ENCODE measurements around the gene DVL3. TPM values are rescaled to one million over a fixed set of nuclear protein-coding genes. Genes with fewer than 3 reads are reported as not detected.

DVL3 gene
- total RNA-seq, 1 donor from 2014 or later, result 102 TPM

DNA sequence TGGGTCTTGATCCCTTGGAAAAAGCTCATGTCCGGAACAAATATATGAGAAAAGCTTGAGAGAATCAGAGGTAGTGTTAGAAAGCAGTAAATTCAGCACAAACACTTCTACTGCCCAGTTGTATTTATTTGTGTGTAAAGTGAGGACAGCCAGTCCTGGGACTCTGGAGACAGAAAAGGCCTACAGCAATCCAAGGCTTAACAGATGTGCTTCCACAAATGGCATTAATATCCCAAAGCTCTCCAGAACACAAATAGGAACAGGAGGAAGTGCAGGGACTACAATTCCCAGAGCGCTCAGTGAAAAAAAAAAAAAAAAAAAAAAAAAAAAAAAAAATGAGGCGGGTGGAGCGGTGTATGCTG lies 19.1 kb downstream of the DVL3 start:
- TF ChIP-seq, protein P1, sequence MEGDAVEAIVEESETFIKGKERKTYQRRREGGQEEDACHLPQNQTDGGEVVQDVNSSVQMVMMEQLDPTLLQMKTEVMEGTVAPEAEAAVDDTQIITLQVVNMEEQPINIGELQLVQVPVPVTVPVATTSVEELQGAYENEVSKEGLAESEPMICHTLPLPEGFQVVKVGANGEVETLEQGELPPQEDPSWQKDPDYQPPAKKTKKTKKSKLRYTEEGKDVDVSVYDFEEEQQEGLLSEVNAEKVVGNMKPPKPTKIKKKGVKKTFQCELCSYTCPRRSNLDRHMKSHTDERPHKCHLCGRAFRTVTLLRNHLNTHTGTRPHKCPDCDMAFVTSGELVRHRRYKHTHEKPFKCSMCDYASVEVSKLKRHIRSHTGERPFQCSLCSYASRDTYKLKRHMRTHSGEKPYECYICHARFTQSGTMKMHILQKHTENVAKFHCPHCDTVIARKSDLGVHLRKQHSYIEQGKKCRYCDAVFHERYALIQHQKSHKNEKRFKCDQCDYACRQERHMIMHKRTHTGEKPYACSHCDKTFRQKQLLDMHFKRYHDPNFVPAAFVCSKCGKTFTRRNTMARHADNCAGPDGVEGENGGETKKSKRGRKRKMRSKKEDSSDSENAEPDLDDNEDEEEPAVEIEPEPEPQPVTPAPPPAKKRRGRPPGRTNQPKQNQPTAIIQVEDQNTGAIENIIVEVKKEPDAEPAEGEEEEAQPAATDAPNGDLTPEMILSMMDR (IDR thresholded peaks at IDR 0.05), result no peak
- Mint-ChIP-seq H3K36me3 (ENCODE audit: low read depth) (peaks cover 25% of the 10 kb centered on the region), H3K27ac (ENCODE audit: unreplicated experiment) (peak overlapping the region; percentile 85), H3K27me3 (ENCODE audit: low read depth) (no peaks in the 10 kb centered on the region), H3K9me3 (ENCODE audit: low read depth) (no peaks in the 10 kb centered on the region), H3K4me1 (ENCODE audit: low read depth) (peaks cover 65% of the 10 kb centered on the region), H3K4me3 (ENCODE audit: unreplicated experiment) (peak overlapping the region; percentile 95)
- DNase-seq (ENCODE audit: low spot score), result no peak

DNA sequence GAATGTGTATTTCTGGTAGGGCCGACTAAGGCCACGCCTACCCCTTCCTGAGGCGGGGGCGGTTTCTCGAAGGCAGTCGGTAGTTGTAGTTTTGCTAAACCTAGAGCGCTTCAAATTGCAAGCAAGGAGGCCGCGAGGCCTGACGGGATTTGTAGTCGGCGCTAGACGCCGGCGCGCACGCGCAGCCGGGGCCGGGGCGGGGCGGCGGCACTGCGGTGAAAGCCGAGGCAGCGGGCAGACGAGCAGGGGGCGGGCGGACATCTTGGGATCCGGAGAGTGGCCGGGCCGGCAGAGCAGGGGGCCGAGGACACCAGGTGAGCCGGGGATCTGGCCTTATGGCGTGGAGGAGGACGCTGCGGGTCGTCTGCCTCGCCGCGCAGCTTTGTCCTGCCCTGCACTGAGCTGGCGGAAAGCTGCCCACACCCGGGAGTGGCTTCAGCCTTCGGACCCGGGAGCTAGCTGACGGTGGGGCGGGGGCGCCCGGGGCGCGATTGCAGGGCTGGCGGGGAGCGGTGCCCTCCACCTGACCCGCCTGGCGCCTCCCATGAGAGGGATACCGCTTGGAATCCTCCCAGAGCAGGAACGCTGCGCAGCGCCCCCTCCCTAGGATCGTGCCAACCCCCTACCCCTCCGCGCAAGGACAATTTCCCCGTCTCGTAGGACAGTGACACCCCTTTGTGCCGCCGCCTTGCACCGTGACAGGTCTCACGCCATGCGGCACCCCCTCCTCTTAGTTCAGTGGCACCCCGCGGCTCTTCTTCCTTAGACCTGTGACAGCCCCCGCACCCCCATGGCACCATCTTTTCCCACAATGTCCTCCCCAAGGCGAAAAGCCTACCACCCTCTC lies 19.7 kb downstream of the DVL3 start, which contains the start of gene AP2M1:
Gene AP2M1, plus strand, starts transcription at position 210 of the 847 bp plus-strand sequence. CDS start 2,139 bp downstream, outside the sequence.
- peaks cover 26% of the 10 kb centered on the region for H3K36me3 Mint-ChIP-seq (ENCODE audit: low read depth)
- no peaks in the 10 kb centered on the region for H3K9me3 Mint-ChIP-seq (ENCODE audit: low read depth)
- TF ChIP-seq, protein P1 (IDR thresholded peaks at IDR 0.05), result peak; percentile 42
- no peaks in the 10 kb centered on the region for H3K27me3 Mint-ChIP-seq (ENCODE audit: low read depth)
- DNase-seq (ENCODE audit: low spot score), result peak; percentile 99
- peak within 1 kb of the TSS; percentile 95 for H3K27ac Mint-ChIP-seq (ENCODE audit: unreplicated experiment)
- H3K4me1 Mint-ChIP-seq (ENCODE audit: low read depth), result peaks cover 64% of the 10 kb centered on the region
- H3K4me3 Mint-ChIP-seq (ENCODE audit: unreplicated experiment), result peak within 1 kb of the TSS; percentile 95

DNA sequence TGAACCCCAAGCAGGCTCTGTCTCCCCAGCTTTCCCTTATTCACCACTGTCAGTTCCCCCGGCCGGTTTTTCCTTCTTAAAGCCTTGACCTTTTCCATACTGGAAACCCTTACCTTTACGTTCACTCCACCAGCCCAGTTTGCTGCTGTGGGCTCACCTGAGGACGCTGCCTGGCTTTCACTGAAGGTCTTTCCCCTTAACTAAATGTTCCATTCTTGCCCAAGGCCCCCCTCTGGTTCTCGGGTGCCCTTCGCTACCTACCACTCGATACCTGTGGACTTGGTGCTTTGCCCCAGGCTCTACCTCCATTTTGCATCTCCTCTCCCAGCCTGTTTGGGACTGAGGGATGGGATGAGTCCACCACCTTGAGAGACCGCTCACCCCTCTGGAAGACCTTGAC lies 20.3 kb downstream of the DVL3 start:
- DNase-seq (ENCODE audit: low spot score), result peak; percentile 32
- H3K4me1 Mint-ChIP-seq (ENCODE audit: low read depth), result peaks cover 68% of the 10 kb centered on the region
- H3K4me3 Mint-ChIP-seq (ENCODE audit: unreplicated experiment), result peak overlapping the region; percentile 95
- peak overlapping the region; percentile 95 for H3K27ac Mint-ChIP-seq (ENCODE audit: unreplicated experiment)
- H3K36me3 Mint-ChIP-seq (ENCODE audit: low read depth), result peaks cover 31% of the 10 kb centered on the region
- H3K27me3 Mint-ChIP-seq (ENCODE audit: low read depth), result no peaks in the 10 kb centered on the region
- H3K9me3 Mint-ChIP-seq (ENCODE audit: low read depth), result no peaks in the 10 kb centered on the region
- TF ChIP-seq, protein P1 (IDR thresholded peaks at IDR 0.05), result no peak

DNA sequence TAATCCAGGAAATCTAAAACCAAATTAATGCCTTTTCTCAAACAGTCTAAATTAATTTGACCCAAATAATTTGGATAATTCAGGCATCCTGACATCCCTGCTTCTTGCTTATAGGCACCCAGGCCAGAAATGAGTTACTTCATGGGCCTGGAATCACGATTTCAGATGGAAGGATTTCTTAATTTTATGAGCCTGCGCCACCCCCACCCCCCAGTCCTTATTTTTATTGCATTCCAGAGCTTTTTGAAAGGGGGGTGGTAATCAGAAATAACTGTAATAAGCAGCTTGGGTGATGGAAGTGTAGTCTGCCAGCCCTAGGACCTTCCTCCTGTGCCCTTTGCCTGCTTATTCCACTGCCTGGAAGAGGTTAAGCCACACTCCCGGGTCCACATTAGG lies 20.8 kb downstream of the DVL3 start:
- Mint-ChIP-seq H3K27ac (ENCODE audit: unreplicated experiment) (peak overlapping the region; percentile 95), H3K4me3 (ENCODE audit: unreplicated experiment) (peak overlapping the region; percentile 95), H3K27me3 (ENCODE audit: low read depth) (no peaks in the 10 kb centered on the region), H3K9me3 (ENCODE audit: low read depth) (no peaks in the 10 kb centered on the region), H3K36me3 (ENCODE audit: low read depth) (peaks cover 33% of the 10 kb centered on the region), H3K4me1 (ENCODE audit: low read depth) (peaks cover 64% of the 10 kb centered on the region)
- DNase-seq (ENCODE audit: low spot score), result no peak
- TF ChIP-seq, protein P1 (IDR thresholded peaks at IDR 0.05), result peak; percentile 6

DNA sequence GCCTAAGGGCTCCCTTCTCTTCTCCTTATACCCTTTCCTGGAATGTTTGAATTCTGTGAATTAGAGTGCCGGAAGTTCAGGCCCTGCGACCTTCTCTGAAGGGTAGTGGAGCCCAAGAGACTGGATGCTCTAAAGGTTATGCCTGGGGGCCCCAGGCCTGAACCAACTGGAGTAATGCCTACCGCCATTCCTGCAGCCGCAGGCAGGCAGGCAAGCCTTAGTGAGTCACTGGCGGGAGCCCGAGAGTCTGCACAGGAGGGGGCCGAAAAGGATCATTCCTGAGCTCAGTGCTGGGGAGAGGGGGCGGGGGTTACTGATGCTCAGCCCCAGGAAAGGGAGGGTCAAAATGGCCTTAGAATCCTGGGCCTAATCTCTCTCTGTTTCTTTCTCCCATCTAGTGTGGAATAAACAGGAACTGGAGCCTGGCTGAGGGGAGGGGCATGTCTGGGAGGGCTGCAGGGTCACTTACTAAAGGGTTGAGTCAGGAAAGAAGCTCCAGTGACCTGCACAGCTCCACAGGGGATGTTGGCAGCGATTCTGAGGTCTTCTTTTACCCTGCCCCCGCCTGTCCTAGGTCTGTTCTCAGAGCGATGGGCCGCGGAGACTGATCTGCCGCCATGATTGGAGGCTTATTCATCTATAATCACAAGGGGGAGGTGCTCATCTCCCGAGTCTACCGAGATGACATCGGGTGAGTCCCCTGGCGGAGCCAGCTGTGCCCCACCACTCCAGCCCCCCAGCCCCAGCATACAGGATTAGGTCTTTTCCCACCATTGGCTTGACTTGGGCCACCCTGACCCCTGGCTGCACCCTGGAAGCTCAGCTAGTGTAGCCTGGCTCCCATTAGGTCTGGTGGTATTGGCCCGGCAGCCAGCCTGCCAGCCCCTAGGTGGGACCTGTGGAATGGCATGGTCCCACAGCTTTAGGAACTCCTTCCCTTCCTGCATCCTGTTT lies 21.5 kb downstream of the DVL3 start:
- Mint-ChIP-seq H3K4me3 (ENCODE audit: unreplicated experiment) (peak overlapping the region; percentile 95), H3K36me3 (ENCODE audit: low read depth) (peaks cover 32% of the 10 kb centered on the region), H3K9me3 (ENCODE audit: low read depth) (no peaks in the 10 kb centered on the region), H3K27me3 (ENCODE audit: low read depth) (no peaks in the 10 kb centered on the region), H3K27ac (ENCODE audit: unreplicated experiment) (peak overlapping the region; percentile 95), H3K4me1 (ENCODE audit: low read depth) (peaks cover 58% of the 10 kb centered on the region)
- TF ChIP-seq, protein P1 (IDR thresholded peaks at IDR 0.05), result no peak
- DNase-seq (ENCODE audit: low spot score), result peak; percentile 94
